Vagina (tissue), 2 donors: ENCODE measurements around the gene APBB2.

Source experiments
- POLR2A ChIP-seq, 2 donors: fragments of 450-650 bp; IDR thresholded peaks; one replicate each; pipeline ENCODE4 v1.6.1; 2017; ENCODE audit warnings: antibody characterized with exemption in 2 of 2, mild to moderate bottlenecking in 2 of 2, moderate library complexity in 2 of 2
- POLR2AphosphoS5 ChIP-seq, 2 donors: sonication (generic); formaldehyde crosslinking; IDR thresholded peaks; one replicate each; pipeline ENCODE4 v1.9.0; 2017; ENCODE audit warnings: antibody characterized with exemption in 2 of 2, mild to moderate bottlenecking in 2 of 2, low read depth in 1 of 2; ENCODE audit not compliant: insufficient read depth in 1 of 2

- TF ChIP-seq POLR2A (IDR thresholded peaks at IDR 0.05) (no peak), POLR2AphosphoS5 (IDR thresholded peaks at IDR 0.05; ENCODE audit: insufficient read depth in 1 of 2, low read depth in 1 of 2) (no peak)
Measured at GRCh38 chr4:40995850-40996249, 218.5 kb downstream of the APBB2 start.
